ENCODE data around the gene CENPP.

Gene CENPP

GRCh38 chr9:92325269-92325990 lies at the start of gene CENPP, which contains the start of gene NOL8:
Gene CENPP, plus strand, starts transcription at chr9:92325953.
Gene NOL8, minus strand, starts transcription at chr9:92325350. Its CDS starts 1,189 bp downstream, at chr9:92324161.
- DNase-seq: peak; percentile 82

- DNase-seq: no peak
These were observed 49.3 kb upstream of the CENPP start for GRCh38 chr9:92276331-92277032.

- no peak for DNase-seq
These were observed 47.6 kb upstream of the CENPP start for GRCh38 chr9:92278110-92278509.

GRCh38 chr9:92279302-92279701 lies 46.5 kb upstream of the CENPP start:
- no peak for DNase-seq

- no peak for DNase-seq
These were observed 35.9 kb upstream of the CENPP start for GRCh38 chr9:92289708-92290390.

GRCh38 chr9:92290785-92291429 lies 34.8 kb upstream of the CENPP start:
- DNase-seq: no peak

GRCh38 chr9:92291577-92291976 lies 34.2 kb upstream of the CENPP start:
- no peak for DNase-seq

GRCh38 chr9:92292338-92293074 lies 33.2 kb upstream of the CENPP start:
- DNase-seq: no peak

GRCh38 chr9:92293075-92293354 lies 32.7 kb upstream of the CENPP start:
- DNase-seq: no peak

GRCh38 chr9:92293452-92294296 lies 32.1 kb upstream of the CENPP start, which contains the start of gene IARS1:
Gene IARS1, minus strand, starts transcription at chr9:92293697. Its CDS starts 4,278 bp downstream, at chr9:92289419.
- DNase-seq: peak; percentile 91

GRCh38 chr9:92294297-92294676 lies 31.5 kb upstream of the CENPP start:
- DNase-seq: no peak

GRCh38 chr9:92295240-92295790 lies 30.4 kb upstream of the CENPP start:
- DNase-seq: no peak

- DNase-seq: no peak
These were observed 29.9 kb upstream of the CENPP start for GRCh38 chr9:92295827-92296258.

GRCh38 chr9:92297611-92298010 lies 28.1 kb upstream of the CENPP start:
- no peak for DNase-seq

- no peak for DNase-seq
These were observed 27.7 kb upstream of the CENPP start for GRCh38 chr9:92298036-92298435.

- no peak for DNase-seq
These were observed 26.6 kb upstream of the CENPP start for GRCh38 chr9:92299116-92299515.

- DNase-seq: no peak
These were observed 24.8 kb upstream of the CENPP start for GRCh38 chr9:92300936-92301335.

GRCh38 chr9:92308893-92309292 lies 16.9 kb upstream of the CENPP start:
- no peak for DNase-seq

- DNase-seq: no peak
These were observed 15.2 kb upstream of the CENPP start for GRCh38 chr9:92310562-92310961.

GRCh38 chr9:92312887-92313623 lies 12.7 kb upstream of the CENPP start:
- no peak for DNase-seq

GRCh38 chr9:92313624-92314012 lies 12.1 kb upstream of the CENPP start:
- no peak for DNase-seq
